RWPE1 (cell line): Measurements from ENCODE around the gene TSPAN17.
"Not testable (repeated sequence)": the region's sequence is repeated elsewhere in the genome, so short reads cannot be mapped to it uniquely, and the experiment has no call there.

Experiments
- CTCF ChIA-PET: fragments of 350-600 bp; sonication (Branson Sonifier 250); formaldehyde crosslinking; extraction: SDS; loops from one replicate; lab custom pipeline; 2021; lab: Yijun Ruan, JAX
- POLR2A ChIA-PET: fragments of 400-600 bp; formaldehyde crosslinking; extraction: SDS; loops from one replicate; lab custom pipeline; 2020; ENCODE audit warnings: antibody characterized with exemption; ENCODE audit not compliant: low non-redundant PET; lab: Yijun Ruan, JAX
- DNase-seq: peaks from one replicate; pipeline ENCODE4 v3.0.0; 2012; ENCODE audit warnings: low spot score
- H3K27ac ChIP-seq: fragments of 450-650 bp; 2 replicates; pipeline ENCODE4 v1.5.1; 2017
- TF ChIP-seq, protein P1 (sequence below): fragments of 450-650 bp; conservative IDR thresholded peaks from 2 replicates; pipeline ENCODE4 v1.5.1; 2017; ENCODE audit warnings: low read depth, mild to moderate bottlenecking

TSPAN17 gene, protein sequence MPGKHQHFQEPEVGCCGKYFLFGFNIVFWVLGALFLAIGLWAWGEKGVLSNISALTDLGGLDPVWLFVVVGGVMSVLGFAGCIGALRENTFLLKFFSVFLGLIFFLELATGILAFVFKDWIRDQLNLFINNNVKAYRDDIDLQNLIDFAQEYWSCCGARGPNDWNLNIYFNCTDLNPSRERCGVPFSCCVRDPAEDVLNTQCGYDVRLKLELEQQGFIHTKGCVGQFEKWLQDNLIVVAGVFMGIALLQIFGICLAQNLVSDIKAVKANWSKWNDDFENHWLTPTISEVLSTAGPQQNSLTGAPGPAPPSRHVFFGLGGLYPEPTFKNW

DNA sequence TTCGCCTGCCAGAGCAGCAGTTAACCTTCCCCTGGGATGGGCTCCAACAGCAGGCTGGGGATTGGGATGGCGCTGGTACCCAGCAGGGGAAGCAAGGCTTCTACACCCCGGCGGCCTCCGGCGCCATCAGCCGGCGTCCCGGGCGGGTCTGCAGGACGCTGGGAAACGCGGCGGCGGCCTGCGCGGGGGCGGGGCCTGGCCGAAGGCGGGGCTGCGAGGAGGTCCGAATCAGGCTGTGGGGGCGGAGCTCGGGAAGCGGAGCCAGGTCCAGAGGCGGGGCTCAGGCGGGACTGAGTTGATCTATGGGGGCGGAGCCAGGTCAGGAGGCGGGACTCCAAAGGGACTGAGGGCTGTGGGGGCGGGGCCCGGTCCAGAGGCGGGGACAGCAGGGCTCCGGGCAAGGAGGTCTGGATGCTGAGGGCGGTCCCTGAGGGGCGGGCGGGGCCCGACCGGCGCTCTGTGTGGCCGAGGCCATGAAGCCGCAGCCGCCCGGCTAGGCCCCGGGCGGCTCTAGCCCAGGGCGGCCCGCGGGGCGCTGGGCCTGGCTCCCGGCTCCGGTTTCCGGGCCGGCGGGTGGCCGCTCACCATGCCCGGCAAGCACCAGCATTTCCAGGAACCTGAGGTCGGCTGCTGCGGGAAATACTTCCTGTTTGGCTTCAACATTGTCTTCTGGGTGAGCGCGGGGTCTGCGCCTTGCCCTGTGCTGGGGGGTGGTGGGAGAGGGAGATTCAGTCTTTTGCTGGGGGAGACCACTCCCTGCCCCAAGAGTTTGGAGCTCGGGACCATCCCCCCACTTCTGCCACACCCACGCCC, at the start of gene TSPAN17:
Gene TSPAN17 (plus strand): TSS at position 455 of the 813 bp plus-strand sequence. CDS start 132 bp downstream, at position 587.
- H3K27ac ChIP-seq, result peak within 1 kb of the TSS; percentile 72
- TF ChIP-seq, protein P1, sequence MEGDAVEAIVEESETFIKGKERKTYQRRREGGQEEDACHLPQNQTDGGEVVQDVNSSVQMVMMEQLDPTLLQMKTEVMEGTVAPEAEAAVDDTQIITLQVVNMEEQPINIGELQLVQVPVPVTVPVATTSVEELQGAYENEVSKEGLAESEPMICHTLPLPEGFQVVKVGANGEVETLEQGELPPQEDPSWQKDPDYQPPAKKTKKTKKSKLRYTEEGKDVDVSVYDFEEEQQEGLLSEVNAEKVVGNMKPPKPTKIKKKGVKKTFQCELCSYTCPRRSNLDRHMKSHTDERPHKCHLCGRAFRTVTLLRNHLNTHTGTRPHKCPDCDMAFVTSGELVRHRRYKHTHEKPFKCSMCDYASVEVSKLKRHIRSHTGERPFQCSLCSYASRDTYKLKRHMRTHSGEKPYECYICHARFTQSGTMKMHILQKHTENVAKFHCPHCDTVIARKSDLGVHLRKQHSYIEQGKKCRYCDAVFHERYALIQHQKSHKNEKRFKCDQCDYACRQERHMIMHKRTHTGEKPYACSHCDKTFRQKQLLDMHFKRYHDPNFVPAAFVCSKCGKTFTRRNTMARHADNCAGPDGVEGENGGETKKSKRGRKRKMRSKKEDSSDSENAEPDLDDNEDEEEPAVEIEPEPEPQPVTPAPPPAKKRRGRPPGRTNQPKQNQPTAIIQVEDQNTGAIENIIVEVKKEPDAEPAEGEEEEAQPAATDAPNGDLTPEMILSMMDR, result no peak; the same call in 1 of the 2 replicates
- ChIA-PET POLR2A (interaction anchor here (0.5 to 1.2 kb wide), 3 partner anchors 13 to 250 kb away, joined by 3 read pairs; no protein-coding TSS in a partner anchor), CTCF (interaction anchor here (0.6 to 6.3 kb wide), 6 partner anchors 13 to 237 kb away, joined by 3 to 31 read pairs (median 4); no protein-coding TSS in a partner anchor)
- peak; percentile 100 for DNase-seq

DNA sequence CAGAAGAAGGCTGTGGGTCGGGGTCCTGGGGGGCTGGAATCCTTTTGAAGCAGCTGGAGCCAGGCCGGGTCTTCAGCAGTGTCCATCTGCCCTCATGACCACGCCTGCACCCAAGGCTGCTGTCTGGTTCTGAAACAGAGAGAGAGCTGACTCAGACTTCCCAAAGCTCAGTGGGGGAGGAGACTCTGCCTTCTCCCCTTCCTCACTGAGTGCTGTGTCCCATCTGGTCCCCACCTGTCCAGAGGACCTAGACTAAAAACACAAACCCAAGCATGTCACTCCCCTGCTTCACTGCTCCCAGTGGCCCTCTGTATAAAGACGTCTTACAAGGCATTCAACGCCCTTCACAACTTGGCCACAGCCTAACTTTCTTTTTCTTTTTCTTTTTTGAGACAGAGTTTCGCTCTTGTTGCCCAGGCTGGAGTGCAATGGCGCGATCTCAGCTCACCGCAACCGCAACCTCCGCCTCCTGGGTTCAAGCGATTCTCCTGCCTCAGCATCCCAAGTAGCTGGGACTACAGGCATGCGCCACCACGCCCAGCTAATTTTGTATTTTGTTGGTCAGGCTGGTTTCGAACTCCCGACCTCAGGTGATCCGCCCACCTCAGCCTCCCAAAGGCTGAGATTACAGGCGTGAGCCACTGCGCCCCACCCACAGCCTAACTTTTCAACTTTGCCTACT, 47.4 kb upstream of the TSPAN17 start:
- H3K27ac ChIP-seq, result 0 out of 2 replicates have a peak overlapping the region, but pooled peaks have one; percentile 5
- POLR2A ChIA-PET, DNase-seq, CTCF ChIA-PET: not testable (repeated sequence)

DNA sequence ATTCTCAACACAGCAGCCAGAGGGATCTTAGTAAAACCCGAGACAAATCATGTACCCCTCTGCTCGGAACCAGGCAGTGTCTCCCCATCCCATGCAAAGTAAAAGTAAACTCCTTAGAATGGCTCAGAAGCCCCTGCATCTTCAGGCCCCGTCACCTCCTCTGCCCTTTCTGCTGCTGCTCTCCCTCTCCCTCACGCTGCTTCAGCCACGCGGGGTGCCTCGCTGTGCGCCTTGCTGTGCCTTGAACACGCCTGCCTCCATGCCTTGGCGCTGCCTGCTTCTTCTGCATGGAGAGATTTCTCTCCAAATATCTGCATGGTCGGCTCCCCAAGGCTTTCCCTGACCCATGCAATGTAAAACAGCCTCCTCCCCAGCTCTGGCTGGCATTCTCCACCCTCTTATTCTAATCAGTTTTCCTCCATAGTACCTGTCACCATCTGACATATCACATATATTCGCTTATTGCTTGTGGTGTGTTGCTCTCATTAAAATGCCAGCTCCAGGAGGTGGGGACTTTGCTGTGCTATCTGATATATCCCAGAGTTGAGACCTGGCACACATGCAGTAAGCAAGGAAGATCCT, 45.3 kb upstream of the TSPAN17 start:
- DNase-seq, result no peak
- POLR2A ChIA-PET, result no interaction called here
- no peak overlapping the region for H3K27ac ChIP-seq
- TF ChIP-seq, protein P1, result no peak
- CTCF ChIA-PET, result no interaction called here

DNA sequence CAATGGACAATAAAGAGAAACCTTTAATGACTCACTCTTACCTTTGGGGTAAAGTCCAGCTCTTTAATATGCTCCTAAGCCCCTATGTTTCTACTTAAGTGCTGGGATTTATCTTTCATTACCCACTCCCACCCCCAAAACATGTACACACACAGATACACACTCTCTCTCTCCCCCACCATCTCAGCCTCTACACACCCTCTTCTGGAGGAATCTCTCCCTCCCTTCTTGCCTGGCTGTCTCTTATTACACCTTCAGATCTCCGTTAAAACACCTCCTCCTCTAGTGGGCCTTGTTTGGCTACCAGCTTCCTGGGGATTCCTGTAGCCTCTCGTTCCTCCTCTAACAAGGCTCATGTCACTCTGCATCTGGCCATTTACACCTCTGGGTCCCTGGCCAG, 44.2 kb upstream of the TSPAN17 start:
- TF ChIP-seq, protein P1, result no peak
- no peak for DNase-seq
- no peak overlapping the region for H3K27ac ChIP-seq
- ChIA-PET CTCF (interaction anchor here (0.6 kb wide), 1 partner anchor 268 kb away, joined by 3 read pairs; no protein-coding TSS in a partner anchor), POLR2A (no interaction called here)

DNA sequence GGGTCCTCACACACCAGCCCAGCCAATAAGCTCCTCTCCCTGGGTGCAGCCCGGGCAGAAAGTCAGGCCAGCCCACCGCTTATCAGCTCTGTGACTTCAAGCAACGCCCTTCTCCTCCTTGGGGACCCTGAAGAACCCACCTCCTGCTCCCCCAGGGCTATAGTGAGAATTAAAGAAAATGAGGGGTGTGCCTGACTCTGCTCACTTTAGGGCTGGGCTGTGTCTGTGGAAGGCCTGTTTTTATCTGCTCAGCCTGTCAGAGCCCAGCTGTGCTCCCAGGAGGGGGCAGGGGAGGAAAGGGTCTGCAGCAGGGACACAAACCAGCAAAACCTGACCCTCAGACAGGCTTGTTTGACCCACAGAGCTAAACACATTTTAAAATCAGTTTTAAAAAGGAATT, 41.3 kb upstream of the TSPAN17 start:
- TF ChIP-seq, protein P1, result no peak
- ChIA-PET POLR2A (no interaction called here), CTCF (interaction anchor here (0.6 to 1.4 kb wide), 3 partner anchors 10 to 332 kb away, joined by 3 to 7 read pairs (median 4); no protein-coding TSS in a partner anchor)
- H3K27ac ChIP-seq, result peak overlapping the region; percentile 53
- no peak for DNase-seq

DNA sequence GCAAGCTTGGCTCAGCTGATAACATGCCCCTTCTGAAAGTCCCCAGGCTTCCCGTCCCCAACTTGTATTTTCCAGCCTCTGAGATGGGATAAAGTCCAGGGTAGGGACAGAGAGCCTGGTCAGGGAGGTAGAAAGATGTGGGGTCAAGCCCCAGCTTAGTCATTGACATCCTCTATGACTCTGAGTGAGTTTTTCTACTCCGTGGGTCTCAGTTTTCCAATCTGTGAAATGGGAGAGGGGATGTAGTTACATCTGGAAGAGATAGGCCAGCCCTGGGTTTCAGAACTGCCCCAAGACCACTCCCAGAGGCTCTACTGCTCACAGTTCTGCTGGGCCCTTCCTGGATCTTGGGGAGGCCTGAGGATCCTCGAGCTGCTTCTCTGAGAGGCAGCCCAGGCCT, 40.4 kb upstream of the TSPAN17 start:
- ChIA-PET POLR2A (no interaction called here), CTCF (interaction anchor here (1.3 to 1.4 kb wide), 2 partner anchors 10 to 28 kb away, joined by 4 to 7 read pairs; no protein-coding TSS in a partner anchor)
- TF ChIP-seq, protein P1, result no peak
- no peak for DNase-seq
- peak overlapping the region; percentile 53 for H3K27ac ChIP-seq
